DMS153 treated with DMSO at 0.1 percent for 48 hours (cell line): ENCODE data around the gene SERPINB2.

ENCODE experiments used
- DNase-seq: peaks from one replicate; lab custom pipeline; 2025; ENCODE audit not compliant: unreplicated experiment; lab: John Stamatoyannopoulos, UW

SERPINB2 gene, protein sequence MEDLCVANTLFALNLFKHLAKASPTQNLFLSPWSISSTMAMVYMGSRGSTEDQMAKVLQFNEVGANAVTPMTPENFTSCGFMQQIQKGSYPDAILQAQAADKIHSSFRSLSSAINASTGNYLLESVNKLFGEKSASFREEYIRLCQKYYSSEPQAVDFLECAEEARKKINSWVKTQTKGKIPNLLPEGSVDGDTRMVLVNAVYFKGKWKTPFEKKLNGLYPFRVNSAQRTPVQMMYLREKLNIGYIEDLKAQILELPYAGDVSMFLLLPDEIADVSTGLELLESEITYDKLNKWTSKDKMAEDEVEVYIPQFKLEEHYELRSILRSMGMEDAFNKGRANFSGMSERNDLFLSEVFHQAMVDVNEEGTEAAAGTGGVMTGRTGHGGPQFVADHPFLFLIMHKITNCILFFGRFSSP

DNA sequence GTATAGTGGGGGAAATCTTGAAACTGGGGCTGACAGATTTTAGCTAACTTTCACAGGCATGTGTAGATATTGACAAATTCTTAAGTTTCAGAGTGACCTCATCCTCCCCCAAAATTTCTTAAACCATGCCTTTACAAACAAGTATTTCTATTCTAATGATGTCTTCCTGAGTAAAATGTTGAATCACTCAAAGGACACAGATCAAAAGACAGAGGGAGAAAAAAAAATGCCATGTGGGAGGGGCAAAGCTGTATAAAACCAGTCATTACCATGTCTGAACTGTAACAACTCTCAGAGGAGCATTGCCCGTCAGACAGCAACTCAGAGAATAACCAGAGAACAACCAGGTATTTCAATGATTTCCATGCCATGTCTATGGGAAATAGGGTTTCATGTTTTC lies at the start of gene SERPINB2:
Gene SERPINB2 (plus strand): TSS at position 282 of the 400 bp plus-strand sequence. CDS start 3,740 bp downstream, outside the sequence.
- no peak for DNase-seq

- DNase-seq: no peak
These were observed 44.5 kb upstream of the SERPINB2 start for GRCh38 chr18:63843008-63843407.

- peak; percentile 1 for DNase-seq
These were observed 43.3 kb upstream of the SERPINB2 start for GRCh38 chr18:63844254-63844653.

DNA sequence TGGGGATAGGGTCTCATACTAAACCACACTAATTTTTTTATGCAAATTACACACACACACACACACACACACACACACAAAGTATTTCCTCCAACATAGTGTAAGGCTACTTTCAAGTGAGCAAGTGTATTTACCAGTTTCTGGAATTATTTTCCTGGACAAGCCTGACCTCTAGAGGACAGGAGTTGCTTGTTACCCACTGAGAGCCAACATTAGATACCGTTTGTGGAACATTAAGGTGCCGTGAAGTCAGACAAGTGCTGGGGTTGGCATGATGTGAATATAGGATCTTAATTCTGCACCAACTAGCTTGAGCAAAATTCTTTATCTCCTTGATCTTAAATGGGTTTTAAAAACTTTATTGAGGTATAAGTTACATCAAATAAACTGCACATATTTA lies 39.3 kb upstream of the SERPINB2 start:
- peak; percentile 49 for DNase-seq

DNA sequence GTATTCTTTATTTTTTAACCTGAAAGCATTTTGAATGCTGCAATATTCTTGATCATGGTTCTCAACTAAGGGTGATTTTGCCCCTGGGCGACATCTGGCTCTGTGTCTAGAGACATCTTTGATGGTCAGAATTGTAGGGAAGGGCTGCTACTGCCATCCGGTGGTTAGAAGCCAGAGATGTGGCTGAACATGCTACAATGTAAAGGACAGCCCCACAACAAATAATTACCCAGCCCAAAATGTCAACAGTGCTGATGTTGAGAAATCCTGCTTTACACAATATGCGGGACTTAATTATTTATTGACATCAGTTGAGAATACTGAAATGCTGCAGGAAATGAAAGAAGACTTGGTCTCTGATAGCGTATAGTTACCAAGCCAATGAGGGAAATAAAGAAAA lies 37.5 kb upstream of the SERPINB2 start:
- peak; percentile 2 for DNase-seq

- no peak for DNase-seq
These were observed 36.9 kb upstream of the SERPINB2 start for GRCh38 chr18:63850636-63851035.

GRCh38 chr18:63858456-63858855 lies 29.0 kb upstream of the SERPINB2 start:
- DNase-seq: no peak

DNA sequence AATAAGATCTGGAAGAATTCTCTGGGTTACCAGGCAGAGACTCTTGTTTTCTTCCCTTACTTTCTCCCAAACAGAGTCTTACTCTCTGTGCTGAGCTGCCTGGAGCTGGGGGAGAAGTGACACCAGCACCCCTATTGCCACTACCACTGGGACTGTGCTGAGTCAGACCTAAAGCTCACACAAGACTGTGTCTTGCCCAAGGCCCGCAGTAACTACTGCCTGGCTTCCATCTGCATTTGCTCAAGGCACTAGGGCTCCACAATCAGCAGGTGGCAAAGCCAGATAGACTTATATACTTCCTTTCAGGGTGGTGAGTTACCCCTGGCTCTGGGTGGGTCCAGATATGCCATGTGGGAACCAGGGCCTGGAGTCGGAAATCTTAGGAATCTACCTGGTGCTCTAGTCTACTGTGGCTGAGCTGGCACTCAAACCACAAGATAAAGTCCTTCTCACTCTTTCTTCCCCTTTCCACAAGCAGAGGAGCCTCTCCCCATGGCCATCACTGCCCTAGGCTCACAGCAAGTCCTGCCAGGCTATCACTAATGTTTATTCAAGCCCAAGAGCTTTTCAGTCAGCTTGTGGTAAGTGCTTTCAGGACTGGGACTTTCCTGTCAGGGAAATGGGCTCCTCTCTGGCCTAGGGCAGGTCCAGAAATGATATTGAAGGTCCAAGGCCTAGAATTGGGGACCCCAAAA lies 27.6 kb upstream of the SERPINB2 start:
- no peak for DNase-seq

GRCh38 chr18:63860531-63860930 lies 27.0 kb upstream of the SERPINB2 start:
- DNase-seq: no peak

GRCh38 chr18:63867368-63868125 lies 20.0 kb upstream of the SERPINB2 start:
- DNase-seq: no peak

- DNase-seq: no peak
These were observed 19.0 kb upstream of the SERPINB2 start for GRCh38 chr18:63868546-63868945.

GRCh38 chr18:63869374-63869773 lies 18.1 kb upstream of the SERPINB2 start:
- no peak for DNase-seq

DNA sequence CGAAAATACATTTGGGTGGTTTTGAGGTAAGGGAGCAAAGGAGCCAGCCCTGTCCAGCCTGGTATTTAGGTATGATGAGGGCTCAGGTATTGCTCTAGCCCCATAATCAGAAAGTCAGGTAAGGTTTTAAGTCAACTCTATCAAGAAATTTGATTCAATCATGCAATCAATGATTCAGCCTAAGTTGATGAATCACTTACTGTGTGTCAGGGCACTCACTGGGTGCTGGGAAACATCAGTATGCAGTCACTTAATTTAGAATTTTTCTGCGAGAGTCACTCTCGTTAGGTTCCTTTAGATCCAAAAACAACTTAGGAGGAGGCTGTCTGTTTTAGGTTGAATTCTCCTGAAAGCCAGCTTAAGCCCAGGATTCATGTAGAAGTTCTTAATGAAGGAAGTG lies 17.7 kb upstream of the SERPINB2 start:
- no peak for DNase-seq

DNA sequence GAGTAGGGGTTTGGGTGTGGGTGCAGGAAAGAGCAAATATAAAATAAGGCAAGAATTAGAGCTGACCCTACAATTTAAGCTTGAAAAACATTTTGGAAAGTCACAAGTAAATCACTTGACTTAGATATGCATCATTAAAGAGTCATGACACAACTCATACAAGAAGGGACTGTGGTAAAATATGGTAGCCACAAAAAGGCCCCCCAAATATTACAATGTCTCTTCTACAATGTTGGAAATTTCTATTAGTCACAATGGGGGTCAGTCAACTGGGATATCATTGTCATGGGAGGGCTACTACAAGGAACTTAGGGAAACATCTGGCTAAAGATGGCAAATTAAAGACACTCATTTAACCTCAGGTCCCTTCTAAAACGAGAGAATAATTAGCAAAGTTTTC lies 15.7 kb upstream of the SERPINB2 start:
- no peak for DNase-seq

GRCh38 chr18:63872586-63872985 lies 14.9 kb upstream of the SERPINB2 start:
- no peak for DNase-seq

GRCh38 chr18:63878343-63878742 lies 9.2 kb upstream of the SERPINB2 start:
- DNase-seq: no peak

GRCh38 chr18:63878925-63879324 lies 8.6 kb upstream of the SERPINB2 start:
- no peak for DNase-seq

GRCh38 chr18:63879709-63880108 lies 7.8 kb upstream of the SERPINB2 start:
- no peak for DNase-seq

GRCh38 chr18:63881851-63882250 lies 5.7 kb upstream of the SERPINB2 start:
- no peak for DNase-seq

- no peak for DNase-seq
These were observed 5.0 kb upstream of the SERPINB2 start for GRCh38 chr18:63882333-63883141.

DNA sequence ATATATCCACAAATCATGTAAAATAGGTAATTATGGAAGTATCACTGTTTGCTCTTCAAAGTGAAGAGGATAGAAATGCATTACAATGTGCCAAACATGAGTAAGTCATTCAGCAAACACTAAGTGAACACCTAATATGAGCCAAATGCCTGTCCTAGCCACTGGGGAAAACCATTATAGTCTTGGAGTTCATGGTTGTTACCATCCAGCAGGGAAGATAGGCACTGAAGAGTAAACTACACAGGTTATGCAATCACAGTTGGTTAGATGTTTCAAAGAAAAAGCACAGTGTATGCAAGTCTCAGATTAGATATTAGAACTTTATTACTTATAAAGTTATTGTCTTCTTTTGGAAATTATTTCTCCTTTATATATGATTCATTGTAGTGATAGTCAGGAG lies 3.9 kb upstream of the SERPINB2 start:
- no peak for DNase-seq
